GM21528 (cell line): ENCODE measurements around the gene CAMSAP2.
"Not testable (repeated sequence)": the region's sequence is repeated elsewhere in the genome, so short reads cannot be mapped to it uniquely, and the experiment has no call there.

Experiments
- ATAC-seq: cut with Tn5 transposase; IDR thresholded peaks from one replicate; pipeline ENCODE4 v1.9.1; 2021; ENCODE audit warnings: mild to moderate bottlenecking, moderate library complexity; ENCODE audit not compliant: unreplicated experiment, low FRiP score

The CAMSAP2 gene

GRCh38 chr1:200780545-200781369, 42.1 kb downstream of the CAMSAP2 start:
- ATAC-seq = peak; percentile 68

DNA sequence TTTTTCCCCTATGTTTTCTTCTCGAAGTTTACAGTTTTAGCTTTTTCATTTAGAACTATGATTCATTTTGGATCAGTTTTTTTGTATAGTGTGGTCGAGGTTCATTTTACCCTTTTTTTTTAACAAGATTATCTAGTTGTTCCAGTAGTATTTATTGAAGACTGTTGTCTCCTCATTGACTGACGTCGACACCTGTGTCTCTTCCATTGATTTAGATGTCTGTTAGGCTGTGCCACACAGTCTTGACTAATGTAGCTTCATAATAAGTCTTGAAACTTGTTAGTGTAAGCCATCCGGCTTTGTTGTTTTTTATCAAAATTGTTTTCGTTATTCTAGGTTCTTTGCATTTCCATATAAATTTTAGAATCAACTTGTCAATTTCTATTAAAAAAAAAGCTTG, 45.2 kb downstream of the CAMSAP2 start:
- no peak for ATAC-seq

DNA sequence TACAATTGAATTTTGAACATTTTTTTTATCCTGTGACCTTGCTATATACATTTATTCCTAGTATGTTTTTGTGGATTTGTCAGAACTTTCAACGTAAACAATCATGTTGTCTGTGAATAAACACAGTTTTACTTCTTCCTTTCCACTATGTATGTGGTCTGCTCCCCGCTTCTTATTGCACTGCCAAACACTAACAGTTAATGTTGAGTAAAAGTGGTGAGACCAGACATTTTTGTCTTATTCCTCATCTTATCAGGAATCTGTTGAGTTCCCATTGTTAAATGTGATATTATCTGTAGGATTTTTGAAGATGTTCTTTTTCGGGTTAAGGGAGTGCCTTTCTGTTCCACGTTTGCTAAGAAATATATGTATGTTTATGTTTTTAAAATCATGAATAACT, 45.9 kb downstream of the CAMSAP2 start:
- ATAC-seq = no peak

DNA sequence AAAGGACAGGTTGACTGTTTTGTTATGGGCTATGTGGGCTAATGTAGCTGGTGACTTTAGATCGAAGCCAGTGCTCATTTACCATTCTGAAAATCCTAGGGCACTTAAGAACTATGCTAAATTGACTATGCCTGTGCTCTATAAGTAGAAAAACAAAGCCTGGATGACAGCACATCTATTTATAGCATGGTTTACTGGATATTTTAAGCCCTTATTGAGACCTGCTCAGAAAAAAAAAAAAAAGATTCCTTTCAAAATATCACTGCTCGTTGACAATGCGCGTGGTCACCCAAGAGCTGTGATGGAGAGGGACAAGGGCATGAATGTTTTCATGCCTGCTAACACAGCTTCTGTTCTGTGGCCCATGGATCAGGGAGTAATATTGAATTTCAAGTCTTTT, 48.1 kb downstream of the CAMSAP2 start:
- no peak for ATAC-seq

GRCh38 chr1:200787896-200788387, 49.2 kb downstream of the CAMSAP2 start:
- ATAC-seq = no peak

DNA sequence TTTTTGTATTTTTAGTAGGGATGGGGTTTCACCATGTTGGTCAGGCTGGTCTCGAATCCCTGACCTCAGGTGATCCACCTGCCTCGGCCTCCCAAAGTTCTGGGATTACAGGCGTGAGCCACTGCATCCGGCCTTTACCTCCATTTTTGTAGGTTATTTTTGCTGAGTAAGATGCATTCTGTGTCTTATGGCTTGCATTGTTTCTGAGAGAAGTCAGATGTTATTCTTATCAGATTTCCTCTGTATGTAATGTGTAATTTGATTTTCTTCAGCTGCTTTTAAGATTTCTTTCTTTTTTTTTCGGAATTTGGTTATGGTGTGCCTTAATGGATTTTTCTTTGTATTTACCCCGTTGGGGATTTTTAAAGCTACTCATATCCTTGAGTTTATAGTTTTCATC, 52.3 kb downstream of the CAMSAP2 start:
- not testable (repeated sequence) for ATAC-seq

GRCh38 chr1:200793677-200794076, 55.0 kb downstream of the CAMSAP2 start:
- ATAC-seq = no peak

GRCh38 chr1:200794506-200795065, 55.9 kb downstream of the CAMSAP2 start:
- no peak for ATAC-seq

DNA sequence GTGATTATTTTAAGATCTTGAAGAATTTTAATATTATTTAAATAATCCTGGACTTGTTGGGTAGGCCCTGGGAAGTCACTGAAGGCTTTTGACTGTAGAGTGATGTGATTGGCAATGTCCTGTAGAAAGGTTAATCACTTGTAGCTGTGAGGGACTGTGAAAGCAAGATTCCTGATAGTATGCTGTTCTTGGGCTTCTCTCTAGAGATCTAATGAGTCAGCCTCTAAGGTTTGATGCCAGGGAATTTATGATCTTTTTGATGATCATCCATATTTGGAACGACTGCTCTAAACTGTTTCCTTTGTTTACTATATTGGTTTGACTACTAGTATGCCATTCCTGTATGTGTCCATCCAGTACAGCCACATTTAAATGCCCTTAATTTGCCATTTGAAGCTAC, 56.5 kb downstream of the CAMSAP2 start:
- no peak for ATAC-seq

- no peak for ATAC-seq
Observed at GRCh38 chr1:200802042-200802441, 63.3 kb downstream of the CAMSAP2 start.

DNA sequence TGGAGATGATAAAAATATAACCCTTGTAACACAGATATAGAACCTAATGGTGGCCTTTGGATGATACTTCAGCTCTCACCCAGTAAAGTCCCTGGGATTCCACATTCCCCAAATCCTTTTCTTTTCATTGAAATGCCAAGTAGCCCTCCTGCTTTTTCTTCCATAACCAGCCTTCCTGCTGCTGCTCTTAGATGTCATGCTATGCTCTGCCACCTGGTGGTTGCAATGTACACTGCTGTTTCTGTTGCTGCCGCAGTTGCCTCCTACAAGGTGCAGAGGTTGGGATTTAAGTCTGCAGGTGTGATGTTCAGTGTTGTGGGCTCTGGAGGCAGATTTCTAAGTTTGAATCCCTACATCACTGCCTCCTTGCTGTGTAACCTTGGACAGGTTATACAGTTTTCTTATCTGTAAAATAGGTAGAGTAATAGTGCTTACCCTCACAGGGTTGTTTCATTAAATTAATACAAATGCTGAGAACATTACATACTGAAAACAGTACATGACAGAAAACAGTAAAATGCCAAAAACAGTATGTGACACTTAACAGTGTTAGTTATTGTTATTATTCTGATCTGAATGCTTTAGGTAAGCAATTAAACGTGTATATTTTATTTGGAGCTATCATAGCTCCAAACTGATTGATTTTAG, 64.3 kb downstream of the CAMSAP2 start:
- peak; percentile 79 for ATAC-seq

DNA sequence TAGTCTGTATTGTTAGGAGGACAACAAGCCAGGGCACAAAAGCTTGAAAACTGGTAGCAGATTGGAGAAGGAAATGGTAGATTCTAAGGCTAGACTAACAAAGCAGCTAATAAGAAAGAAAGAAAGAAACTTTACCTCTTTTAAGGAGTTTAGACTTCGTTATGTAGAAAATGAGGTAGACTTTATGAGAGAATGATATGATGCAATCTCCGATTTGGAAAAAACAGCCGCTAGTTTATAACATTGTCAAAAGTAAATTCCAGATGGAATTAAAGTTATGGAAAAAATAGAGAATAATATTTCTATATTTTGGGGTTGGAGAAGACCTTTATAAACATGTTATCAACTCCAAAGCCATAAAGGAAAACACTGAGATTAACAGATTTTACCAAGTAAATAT, 67.0 kb downstream of the CAMSAP2 start:
- ATAC-seq = no peak

DNA sequence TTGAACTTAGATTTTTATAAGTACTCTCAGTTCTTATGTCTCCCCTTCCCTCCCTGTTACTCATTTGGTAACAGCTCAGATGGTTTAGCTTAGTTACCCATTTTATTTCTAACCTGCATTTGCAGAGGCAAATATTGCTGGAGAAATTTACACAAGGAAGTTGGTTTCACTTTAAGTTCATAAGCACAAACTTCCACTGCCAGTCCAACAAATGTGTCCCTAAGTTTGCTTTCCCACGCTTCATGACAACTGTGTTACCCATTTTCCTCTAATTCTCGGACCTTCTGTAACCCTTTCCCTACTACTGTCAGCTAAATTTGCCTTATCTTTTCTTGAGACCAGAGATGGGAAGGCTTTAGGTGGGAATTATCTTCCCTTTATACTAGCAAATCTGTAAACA, 70.2 kb downstream of the CAMSAP2 start:
- ATAC-seq = no peak

DNA sequence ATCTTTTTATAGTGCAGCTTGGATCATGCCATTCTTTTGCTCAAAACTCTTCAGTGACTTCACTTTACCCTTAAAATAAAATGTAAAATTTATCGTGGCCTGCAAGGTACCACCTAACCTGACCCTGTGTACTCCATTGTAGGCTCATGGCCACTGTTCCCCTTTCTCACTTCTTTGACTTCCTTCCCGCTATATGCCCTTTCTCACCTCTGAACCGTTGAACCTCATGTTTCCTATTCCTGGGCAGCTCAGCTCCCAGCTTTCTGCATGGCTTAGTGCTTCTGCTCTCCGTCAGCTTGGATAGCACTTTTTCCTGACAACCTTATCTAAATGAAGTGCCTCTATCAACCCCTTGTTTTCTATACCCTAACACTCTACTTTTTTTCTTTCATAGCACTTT, 73.0 kb downstream of the CAMSAP2 start:
- ATAC-seq = no peak

DNA sequence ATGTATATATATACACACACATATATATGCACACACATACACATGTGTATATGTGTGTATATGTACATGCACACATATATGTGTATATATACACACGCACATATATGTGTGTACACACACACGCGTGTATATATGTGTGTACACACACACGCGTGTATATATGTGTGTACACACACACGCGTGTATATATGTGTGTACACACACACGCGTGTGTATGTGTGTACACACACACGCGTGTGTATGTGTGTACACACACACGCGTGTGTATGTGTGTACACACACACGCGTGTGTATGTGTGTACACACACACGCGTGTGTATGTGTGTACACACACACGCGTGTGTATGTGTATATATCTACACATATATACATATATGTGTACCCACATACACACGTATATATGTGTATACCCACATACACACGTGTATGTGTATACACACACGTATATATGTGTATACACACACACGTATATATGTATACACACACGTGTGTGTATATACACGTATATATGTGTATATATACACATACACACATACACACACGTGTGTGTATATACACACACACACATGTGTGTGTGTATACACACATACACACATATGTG, 78.0 kb downstream of the CAMSAP2 start:
- ATAC-seq = not testable (repeated sequence)

GRCh38 chr1:200818248-200818647, 79.6 kb downstream of the CAMSAP2 start:
- no peak for ATAC-seq

- ATAC-seq = no peak
Observed at GRCh38 chr1:200819726-200820125, 81.0 kb downstream of the CAMSAP2 start.

- no peak for ATAC-seq
Observed at GRCh38 chr1:200831091-200831490, 92.4 kb downstream of the CAMSAP2 start.

DNA sequence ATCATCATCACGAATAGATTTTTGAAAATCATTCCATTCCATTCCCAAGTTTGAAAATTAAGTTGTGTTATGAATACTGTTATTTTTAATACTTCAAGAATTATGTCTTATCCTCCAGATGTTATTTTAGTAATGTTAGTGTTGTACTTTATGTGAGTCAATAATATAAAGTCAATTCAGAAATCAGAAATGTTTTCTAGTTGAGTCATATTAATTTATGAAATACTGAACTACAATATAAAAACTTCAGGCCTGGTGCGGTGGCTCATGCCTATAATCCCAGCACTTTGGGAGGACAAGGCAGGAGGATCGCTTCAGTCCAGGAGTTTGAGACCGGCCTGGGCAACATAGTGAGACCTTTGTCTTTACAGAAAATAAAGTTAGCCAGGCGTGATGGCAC, 95.7 kb downstream of the CAMSAP2 start:
- no peak for ATAC-seq

- ATAC-seq = no peak
Observed at GRCh38 chr1:200836213-200836612, 97.5 kb downstream of the CAMSAP2 start.

GRCh38 chr1:200837931-200838571, 99.4 kb downstream of the CAMSAP2 start:
- ATAC-seq = no peak
